D721Med (cell line): Measurements from ENCODE around the gene TSPAN9.

Experiments
- DNase-seq: peaks from one replicate; pipeline ENCODE4 v3.0.0; 2011; ENCODE audit warnings: low spot score; ENCODE audit not compliant: insufficient read length
- FAIRE-seq: peaks from 2 replicates; lab custom pipeline; 2011; peaks lifted over from hg19 to GRCh38; lab: Jason Lieb, UNC
- TF ChIP-seq, protein P1 (sequence below): IDR thresholded peaks from 2 replicates; pipeline ENCODE4 v1.5.1; 2012; ENCODE audit warnings: mild to moderate bottlenecking, control low read depth; ENCODE audit not compliant: insufficient read depth; ENCODE audit errors: missing control alignments

TSPAN9 gene

GRCh38 chr12:3261782-3262359 lies 184.7 kb downstream of the TSPAN9 start:
- TF ChIP-seq, protein P1, sequence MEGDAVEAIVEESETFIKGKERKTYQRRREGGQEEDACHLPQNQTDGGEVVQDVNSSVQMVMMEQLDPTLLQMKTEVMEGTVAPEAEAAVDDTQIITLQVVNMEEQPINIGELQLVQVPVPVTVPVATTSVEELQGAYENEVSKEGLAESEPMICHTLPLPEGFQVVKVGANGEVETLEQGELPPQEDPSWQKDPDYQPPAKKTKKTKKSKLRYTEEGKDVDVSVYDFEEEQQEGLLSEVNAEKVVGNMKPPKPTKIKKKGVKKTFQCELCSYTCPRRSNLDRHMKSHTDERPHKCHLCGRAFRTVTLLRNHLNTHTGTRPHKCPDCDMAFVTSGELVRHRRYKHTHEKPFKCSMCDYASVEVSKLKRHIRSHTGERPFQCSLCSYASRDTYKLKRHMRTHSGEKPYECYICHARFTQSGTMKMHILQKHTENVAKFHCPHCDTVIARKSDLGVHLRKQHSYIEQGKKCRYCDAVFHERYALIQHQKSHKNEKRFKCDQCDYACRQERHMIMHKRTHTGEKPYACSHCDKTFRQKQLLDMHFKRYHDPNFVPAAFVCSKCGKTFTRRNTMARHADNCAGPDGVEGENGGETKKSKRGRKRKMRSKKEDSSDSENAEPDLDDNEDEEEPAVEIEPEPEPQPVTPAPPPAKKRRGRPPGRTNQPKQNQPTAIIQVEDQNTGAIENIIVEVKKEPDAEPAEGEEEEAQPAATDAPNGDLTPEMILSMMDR: no peak
- no peak for DNase-seq
- no peak for FAIRE-seq

DNA sequence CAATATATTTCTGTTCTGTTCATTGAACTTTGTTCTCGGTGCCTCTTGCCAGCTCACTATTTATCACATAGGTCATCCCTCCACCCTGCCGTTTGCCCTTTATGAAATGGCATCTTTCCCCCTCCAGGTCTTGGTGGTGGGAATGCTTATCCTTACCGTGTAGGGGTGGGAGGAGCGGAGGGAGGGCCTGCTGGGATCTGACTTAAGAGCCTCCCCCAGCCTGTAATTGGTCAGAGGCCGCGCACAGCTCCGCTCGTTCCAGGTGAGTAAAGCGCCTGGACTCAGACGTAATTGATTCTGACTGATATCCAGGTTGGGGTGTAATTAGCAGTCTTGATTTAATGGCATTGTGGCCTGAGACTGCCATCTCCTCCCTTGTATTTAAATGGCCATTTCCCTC lies 185.3 kb downstream of the TSPAN9 start:
- TF ChIP-seq, protein P1: no peak
- FAIRE-seq (no peak), DNase-seq (no peak)

GRCh38 chr12:3263282-3263681 lies 186.1 kb downstream of the TSPAN9 start:
- no peak for FAIRE-seq
- TF ChIP-seq, protein P1: no peak
- DNase-seq: no peak

- FAIRE-seq (no peak), DNase-seq (no peak)
- TF ChIP-seq, protein P1: no peak
Observed at GRCh38 chr12:3263939-3264922, 187.1 kb downstream of the TSPAN9 start.

GRCh38 chr12:3265406-3265805 lies 188.2 kb downstream of the TSPAN9 start:
- TF ChIP-seq, protein P1: no peak
- no peak for FAIRE-seq
- DNase-seq: no peak

GRCh38 chr12:3266638-3267037 lies 189.5 kb downstream of the TSPAN9 start:
- TF ChIP-seq, protein P1: no peak
- no peak for DNase-seq
- FAIRE-seq: no peak
